ENCODE results near the gene TTC23L. TPM values are rescaled to one million over a fixed set of nuclear protein-coding genes. Genes with fewer than 3 reads are reported as not detected.
"Not testable (repeated sequence)": the region's sequence is repeated elsewhere in the genome, so short reads cannot be mapped to it uniquely, and the experiment has no call there.

TTC23L gene
- total RNA-seq (2014; rRNA removed; shearing (Covaris generic)): 0.06 TPM in 1 of 2 replicates, not detected in the other

DNA sequence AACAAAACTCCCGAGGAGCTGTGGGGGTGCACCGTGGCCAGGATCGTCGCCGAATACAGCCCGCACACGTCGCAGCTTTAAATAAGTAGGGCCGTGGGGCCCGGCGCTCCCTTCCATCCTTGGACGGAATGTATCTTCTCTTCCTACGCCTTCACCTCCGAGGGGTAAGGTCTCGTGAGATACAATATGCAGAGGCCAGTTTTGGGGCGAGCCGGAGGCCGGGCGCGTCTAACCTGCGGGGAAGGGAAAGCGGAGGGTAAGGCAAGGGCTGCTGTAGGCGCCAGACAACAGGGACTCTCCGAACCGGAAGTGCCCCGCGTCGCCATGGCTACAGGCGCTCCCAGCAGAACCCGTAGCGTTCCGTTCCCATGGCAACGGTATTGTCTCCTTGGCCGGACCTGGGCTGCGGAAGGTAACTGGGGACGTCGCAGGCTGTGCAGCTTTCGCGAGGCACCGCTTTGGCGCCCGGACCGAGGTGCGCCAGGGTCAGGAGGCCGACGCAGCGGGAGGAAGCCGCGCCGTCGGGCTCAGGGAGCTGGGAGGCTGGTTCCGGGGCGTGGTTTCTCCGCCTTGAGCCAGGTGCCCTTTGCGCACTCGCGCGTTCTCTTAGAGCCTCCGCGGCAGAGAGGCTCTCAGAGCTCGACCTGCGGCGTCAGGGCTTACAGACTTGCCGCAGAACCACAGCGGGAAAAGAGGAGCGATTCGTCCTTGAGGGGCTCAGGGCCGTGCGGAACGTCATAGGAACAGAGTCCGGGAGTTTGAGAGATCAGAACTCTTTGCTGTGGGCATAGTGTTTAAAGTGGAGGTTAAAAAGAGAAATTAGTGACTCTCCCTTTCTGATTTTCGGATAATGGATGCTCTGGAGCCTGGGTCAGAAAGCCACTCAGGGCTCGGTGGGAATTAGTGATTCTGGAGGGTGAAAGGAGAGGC is at the start of gene TTC23L:
Gene TTC23L (plus strand): TSS at position 380 of the 930 bp plus-strand sequence. CDS start 1,508 bp downstream, outside the sequence.
- DNase-seq (ENCODE audit: low spot score): peak; percentile 86

DNA sequence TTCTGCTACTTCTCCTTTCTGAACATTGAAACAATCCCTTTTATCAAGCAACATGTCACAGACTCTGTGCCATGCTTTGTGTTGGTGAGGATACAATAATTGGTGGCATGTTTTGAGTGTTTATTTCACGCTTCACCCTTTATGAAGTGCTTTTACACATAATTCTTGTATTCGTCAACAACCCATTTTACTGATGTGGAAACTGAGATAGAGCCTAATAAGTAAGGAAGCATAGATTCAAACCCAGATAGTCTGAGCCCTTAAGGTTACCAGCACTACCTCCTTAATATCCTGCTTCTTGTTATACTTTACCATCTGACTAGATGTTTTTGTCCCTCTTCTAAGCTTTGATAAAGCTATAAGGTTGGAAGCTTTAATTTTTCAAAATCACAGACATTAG is 49.3 kb upstream of the TTC23L start:
- no peak for DNase-seq (ENCODE audit: low spot score)

DNA sequence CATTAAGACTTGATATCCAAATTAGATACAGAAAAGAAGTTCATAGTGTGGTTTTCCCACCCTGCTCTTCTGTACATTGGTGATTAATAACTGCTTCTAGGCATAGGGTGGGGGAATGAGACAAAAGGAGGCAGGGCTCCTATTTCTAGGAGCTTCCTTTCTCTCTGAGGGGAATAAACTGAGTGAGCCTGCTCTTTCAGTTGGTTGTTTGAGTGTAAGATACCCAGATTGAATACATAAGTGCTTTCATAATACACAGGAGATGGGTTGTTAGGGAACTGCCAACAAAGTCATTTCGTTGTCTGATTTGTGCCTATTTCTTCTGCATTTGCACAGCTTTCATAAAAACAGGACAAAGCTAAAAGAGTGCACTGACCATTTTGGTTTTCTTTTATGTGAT is 48.9 kb upstream of the TTC23L start:
- DNase-seq (ENCODE audit: low spot score): no peak

GRCh38 chr5:34791761-34792244 is 47.2 kb upstream of the TTC23L start:
- no peak for DNase-seq (ENCODE audit: low spot score)

DNA sequence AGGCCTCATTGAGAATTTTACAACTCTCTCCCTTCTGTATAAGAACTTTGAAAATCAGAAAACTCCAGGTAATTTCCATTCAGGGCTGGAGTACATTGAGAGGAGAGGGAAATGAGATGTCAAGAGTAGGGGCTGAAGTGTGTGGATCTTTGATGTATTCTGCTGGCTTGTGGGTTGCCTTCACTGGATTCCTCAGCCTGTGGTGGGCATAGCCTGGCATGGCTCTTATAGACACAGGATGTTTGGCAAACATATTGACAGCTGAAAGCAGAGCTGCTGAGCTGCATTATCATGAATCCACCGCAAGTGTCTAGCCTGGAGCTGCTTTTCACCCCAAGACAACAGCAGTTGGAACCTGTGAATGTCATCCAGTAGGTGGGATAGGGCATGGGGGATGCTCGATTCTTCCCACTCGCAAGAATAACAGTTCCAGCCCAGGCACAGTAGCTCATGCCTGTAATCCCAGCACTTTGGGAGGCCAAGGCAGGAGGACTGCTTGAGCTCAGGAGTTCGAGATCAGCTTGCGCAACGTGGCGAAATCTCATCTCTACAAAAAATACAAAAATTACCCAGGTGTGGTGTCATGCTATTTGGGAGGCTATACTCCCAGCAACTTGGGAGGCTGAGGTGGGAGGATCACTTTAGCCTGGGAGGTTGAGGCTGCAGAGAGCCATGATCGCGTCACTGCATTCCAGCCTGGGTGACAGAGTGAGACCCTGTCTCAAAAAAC is 36.0 kb upstream of the TTC23L start:
- DNase-seq (ENCODE audit: low spot score): no peak

DNA sequence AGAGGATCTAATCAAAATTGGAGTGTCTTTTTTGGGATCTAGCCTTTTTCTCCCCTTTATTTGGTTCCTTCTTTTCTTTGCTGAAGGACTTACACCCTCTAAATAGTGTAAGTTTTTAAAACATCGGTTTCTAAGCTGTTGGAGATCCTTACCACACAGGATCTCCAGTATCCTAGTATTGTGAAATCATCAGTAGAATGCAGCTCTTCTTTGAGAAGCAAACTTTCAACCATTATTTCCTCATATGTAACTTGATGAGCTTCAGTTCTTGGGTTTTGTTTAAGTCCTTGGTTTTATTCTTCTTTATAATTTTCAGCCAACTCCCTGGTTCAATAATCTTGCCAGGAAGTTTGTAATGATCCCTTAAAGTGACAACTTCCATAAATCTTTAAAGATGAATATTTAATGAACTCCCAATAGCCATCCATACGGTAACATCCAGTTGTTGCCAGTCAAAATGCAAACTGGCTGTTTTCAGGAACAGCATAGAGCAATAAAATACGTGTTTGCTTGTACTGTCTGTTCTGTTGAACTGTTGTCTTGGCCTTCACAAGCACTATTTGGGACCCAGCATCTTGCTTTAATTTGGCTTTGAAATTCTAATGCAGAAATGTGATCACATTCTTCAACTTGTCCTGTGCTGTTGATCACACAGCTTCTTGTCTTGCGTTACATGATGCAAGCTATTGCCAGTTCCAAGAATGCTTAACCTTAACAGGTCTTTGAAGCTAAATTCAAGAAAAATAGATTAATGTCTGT is 34.8 kb upstream of the TTC23L start:
- no peak for DNase-seq (ENCODE audit: low spot score)

- DNase-seq (ENCODE audit: low spot score): peak; percentile 29
These were observed 34.1 kb upstream of the TTC23L start for GRCh38 chr5:34804913-34805312.

DNA sequence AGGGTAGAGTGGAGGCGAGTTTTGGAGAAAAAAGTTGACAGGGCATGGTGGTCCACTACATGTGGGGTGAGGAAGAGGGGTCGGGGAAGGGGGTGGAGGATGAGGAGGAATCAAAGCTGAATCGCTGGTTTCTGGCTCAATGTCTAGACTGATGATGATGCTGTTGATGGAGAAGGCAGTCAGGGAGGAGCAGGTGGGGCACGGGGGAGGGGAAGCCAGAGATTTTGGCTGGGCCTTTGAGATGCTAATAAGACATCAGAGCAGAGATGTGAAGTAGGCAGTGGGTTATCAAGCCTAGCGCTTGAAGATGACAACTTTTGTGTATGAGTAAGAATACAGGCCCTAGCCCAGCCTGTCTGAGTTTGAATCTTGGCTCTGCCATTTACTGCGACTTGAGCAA is 32.4 kb upstream of the TTC23L start:
- DNase-seq (ENCODE audit: low spot score): no peak

DNA sequence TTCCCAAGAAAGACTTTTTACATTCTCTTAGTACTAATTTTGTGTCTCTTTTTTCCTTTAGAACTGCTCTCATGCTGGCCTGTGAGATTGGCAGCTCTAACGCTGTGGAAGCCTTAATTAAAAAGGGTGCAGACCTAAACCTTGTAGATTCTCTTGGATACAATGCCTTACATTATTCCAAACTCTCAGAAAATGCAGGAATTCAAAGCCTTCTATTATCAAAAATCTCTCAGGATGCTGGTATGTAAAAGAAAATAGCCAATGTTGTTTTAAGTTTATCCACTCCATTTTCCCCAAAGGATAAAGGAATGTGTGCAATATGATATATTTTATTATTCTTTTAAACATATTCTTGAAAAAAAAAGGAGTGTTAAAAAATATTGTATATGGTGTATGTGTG is 27.3 kb upstream of the TTC23L start:
- DNase-seq (ENCODE audit: low spot score): no peak

DNA sequence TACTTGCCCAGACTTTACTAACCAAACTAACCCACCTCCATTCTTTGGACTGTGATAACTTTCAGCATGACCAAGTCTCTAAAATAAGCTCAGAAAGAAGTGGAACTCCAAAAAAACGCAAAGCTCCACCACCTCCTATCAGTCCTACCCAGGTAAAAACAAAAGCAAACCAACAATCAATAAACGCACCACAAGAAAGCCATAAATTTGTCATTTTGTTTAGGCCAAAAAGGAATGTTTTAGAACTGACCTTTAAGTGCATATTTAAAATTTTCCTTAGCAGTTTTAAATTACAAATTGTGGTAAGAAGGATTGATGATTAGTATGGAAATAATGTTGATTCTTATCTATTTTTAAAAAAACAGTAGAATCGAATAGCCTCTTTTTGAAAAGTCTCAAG is 25.5 kb upstream of the TTC23L start:
- DNase-seq (ENCODE audit: low spot score): no peak

DNA sequence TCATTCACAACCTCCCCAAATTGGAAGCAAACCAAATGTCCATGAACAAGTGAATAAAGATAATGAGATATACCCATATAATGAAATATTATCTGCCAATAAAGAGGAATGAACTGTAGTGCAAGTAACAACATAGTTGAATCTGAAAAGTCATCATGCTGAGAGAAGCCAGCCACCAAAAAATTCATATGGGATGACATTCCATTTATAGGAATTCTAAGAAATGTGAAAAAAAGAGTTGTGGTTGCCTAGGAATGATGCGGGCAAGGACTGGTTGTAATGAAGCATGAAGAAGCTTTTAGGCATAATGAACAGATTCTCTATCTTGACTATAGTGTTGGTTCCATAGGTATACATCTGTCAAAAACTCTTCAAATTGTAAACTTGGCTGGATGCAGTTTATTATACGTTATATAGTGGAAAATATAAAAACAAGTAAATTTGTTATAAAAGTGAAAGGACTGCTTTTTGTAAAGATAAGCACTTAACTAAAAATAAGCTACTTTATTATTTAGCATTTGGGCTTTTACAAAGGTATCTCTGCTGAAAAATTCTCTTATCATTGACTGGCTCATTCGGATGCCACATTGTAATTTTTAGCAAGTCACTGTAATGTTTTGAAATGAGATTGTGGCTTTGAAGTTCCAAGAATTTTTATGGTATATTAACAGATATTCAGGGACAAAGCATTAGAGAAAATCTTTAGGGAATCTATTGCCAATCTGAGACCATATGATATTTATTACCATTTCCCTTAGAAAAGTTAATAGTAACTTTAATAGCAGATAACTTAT is 21.2 kb upstream of the TTC23L start:
- DNase-seq (ENCODE audit: low spot score): no peak

GRCh38 chr5:34818717-34819116 is 20.2 kb upstream of the TTC23L start:
- DNase-seq (ENCODE audit: low spot score): no peak

- no peak for DNase-seq (ENCODE audit: low spot score)
These were observed 18.4 kb upstream of the TTC23L start for GRCh38 chr5:34820593-34820992.

DNA sequence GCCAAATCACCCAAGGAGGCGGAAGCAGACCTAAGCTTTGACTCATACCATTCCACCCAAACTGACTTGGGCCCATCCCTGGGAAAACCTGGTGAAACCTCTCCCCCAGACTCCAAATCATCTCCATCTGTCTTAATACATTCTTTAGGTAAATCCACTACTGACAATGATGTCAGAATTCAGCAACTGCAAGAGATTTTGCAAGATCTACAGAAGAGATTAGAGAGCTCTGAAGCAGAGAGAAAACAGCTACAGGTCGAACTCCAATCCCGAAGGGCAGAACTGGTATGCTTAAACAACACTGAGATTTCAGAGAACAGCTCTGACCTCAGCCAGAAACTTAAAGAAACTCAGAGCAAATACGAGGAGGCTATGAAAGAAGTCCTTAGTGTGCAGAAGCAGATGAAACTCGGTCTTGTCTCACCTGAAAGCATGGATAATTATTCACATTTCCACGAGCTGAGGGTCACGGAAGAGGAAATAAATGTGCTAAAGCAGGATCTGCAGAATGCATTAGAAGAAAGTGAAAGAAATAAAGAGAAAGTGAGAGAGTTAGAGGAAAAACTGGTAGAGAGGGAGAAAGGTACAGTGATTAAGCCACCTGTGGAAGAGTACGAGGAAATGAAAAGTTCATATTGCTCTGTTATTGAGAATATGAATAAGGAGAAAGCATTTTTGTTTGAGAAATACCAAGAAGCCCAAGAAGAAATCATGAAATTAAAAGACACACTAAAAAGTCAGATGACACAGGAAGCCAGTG is 15.8 kb upstream of the TTC23L start:
- DNase-seq (ENCODE audit: low spot score): no peak

DNA sequence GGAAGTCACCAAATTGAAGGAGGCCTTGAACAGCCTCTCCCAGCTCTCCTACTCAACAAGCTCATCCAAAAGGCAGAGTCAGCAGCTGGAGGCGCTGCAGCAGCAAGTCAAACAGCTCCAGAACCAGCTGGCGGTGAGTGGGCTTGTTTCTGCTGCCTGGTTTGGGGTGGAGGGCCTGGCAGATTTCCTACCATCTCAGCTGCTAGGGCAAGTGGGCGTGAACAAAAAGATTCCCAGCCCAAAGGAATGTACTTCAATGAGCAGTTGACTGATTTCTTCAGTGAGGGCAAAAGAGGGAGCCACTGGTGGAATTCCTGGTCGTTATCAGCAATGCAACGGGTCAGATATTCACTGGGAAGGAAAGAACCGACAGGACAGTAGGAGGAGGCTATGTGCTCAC is 12.6 kb upstream of the TTC23L start:
- DNase-seq (ENCODE audit: low spot score): no peak

- DNase-seq (ENCODE audit: low spot score): no peak
These were observed 11.1 kb upstream of the TTC23L start for GRCh38 chr5:34827588-34828506.

GRCh38 chr5:34830827-34831226 is 8.1 kb upstream of the TTC23L start:
- not testable (repeated sequence) for DNase-seq (ENCODE audit: low spot score)

GRCh38 chr5:34831303-34831702 is 7.7 kb upstream of the TTC23L start:
- DNase-seq (ENCODE audit: low spot score): no peak

DNA sequence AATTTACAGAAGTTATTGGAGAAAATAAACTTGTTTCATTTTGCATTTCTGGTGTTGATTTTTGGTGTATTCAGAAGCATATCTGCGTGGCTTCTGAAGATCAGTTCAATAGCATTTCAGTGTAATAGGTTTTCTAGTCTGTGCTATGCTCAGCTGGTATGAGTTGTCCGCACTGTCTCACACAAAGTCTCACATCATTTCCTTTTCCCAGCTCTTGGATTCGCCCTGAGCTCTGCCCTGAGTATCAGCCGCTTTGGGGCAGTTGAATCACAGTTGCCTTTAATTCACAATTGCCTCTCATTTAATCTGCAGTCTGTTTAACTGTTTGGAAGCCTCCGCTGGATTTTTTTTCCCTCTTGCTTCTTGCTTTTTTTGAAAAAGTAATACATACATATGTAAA is 6.4 kb upstream of the TTC23L start:
- no peak for DNase-seq (ENCODE audit: low spot score)
